GM18502 (cell line): ENCODE results near the gene BTG4.

Experiments used
- ATAC-seq: cut with Tn5 transposase; IDR thresholded peaks from one replicate; pipeline ENCODE4 v1.9.1; 2021; ENCODE audit warnings: mild to moderate bottlenecking; ENCODE audit not compliant: unreplicated experiment, poor library complexity

BTG4 gene

DNA sequence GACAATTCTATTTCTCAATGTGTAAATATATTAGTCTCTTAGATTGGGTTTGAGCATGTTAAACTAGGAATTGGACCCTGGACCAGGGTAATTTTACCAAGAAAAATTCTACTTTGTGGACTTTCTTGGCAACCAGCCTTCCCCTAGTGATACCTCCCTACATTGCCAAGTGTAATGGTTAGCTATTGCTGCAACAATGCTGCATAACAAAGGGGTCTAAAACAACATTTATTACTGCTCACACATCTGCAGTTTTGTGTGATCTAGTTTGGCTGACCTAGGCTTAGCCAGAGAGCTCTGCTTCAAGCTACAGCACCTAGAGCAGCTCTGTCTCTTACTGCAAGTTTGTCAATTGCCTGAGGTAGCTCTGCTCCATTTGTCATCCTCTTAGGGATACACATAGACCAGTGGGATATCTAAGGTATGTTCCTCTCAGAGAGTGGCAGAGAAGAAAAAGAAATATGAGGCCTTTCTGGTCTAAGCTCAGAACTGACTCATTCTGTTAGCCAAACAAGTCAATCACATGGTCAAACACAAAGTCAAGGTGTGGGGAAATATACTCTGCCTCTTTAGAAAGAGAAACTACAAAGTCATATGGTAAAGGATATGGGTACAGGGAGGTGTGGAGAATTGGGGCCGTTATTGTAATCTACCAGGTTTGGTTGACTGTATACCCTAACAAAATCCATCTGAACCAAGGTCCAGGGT is 26.4 kb upstream of the BTG4 start:
- ATAC-seq: no peak

DNA sequence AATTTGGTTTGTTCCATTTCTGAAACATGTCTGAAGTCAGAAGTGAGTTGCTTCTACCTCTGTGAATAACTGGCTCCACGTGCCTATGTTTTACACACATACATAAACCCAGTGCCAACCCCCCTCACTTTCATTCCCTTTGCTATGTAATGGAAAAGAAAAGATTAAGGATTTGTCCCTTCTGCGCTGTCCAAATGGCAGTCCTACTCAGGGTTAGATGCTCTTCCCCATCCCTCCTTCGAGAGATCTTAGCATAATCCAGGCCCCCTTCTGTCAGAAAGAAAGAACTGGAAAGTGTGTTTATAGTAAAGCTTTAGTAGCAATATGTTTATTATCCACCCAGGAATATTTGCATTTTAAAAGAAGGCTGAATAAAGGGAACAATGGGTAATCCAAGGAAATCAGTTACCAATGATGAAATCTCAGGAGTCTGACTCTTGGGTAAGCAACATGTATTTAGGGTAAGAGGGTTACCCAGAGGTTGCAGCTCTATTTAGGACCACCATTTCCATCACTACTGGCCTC is 25.2 kb upstream of the BTG4 start:
- ATAC-seq: no peak

DNA sequence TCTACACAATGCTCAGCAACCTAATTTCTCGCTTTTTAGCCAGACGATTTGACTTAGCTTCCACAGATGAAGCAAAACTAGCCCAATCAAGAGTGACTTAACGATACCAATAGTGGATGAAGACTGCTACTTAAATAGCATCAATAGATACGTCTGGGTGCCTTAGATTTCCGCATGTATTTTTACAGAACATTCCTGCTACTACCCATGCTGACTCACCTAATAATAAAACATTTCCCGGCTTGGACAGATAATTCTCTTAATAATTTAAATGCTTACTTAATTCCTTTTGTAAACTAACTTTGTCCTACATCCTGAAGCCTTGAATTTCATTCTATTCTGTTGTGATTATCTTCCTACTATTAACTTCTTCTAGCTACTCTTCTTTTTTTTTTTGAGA is 23.1 kb upstream of the BTG4 start:
- no peak for ATAC-seq

DNA sequence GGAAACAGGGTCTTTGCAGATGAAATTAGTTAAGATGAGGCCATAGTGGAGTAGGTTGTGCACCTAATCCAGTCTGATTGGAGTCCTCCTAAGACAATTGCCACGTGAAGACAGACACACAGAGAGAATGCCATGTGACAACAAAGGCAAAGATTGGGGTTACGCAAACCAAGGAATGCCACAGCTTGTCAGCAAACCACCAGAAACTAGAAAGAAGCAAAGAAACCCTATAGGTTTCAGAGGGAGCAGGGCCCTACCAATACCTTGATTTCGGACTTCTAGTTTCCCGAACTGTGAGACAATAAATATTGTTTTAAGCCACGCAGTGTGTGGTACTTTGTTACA is 20.2 kb upstream of the BTG4 start:
- ATAC-seq: no peak

DNA sequence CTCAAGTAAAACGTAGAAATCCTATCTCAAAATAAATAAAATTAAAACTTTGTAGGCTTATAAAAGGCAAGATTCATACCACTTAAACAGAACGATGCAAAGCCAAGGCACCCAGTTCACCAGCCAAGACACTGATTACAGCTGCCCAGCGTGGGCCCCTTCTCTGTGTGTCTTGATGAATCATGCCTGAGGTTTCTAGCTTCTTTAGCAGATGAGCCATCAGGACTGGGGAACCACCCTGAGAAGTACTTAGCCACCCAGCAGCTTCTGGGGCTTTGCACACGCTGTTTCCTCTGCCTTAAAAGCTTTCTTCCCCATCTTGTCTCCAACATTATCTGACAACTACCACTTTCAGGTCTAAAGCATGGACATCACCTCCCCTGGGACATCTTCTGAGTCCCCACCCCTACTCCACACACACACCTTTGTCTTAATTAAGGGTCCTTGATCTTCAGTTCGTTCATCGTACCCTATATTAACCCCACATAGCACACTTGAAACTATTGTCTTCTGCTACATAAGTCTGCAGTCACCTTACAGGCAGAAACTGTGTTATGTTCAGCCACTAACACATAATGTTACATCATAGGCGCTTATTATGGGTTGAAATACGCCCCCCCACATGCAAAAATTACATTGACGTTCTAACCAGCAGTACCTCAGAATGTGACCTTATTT is 19.6 kb upstream of the BTG4 start:
- peak; percentile 66 for ATAC-seq

DNA sequence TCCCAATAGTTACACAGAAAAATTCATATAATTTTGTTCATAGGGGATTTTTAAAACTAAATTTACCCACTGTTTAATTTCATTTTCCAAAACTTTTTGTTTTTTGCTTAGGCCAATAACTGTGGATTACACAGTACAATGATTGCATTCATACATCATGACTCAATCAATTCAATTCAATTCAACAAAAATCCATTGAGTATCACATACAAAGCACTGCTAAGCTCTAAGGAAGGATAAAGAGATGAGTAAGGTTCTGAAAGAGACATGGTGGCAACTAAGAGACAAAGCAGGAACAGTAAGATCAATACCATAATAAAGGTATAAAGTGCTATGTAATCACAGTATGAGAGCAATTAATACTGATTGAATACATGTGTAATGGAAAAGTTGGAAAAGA is 18.9 kb upstream of the BTG4 start:
- no peak for ATAC-seq

DNA sequence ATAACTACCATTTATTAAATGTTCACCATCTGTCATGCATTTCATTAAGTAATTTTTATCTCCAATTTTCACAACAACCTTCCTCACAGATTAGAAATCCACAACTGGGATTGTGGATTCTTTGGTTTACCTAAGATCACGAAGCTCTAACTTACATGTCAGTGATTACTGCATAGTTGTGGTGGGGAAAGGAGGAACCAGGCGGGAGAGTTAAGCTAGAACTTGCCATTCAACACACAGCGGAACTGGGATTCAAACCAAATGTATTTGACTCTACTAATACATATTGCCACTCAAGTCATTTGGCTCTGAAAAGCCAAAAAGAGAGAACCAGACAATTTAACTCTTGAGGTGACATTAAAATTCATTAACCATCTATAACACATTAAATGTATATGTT is 17.9 kb upstream of the BTG4 start:
- no peak for ATAC-seq

DNA sequence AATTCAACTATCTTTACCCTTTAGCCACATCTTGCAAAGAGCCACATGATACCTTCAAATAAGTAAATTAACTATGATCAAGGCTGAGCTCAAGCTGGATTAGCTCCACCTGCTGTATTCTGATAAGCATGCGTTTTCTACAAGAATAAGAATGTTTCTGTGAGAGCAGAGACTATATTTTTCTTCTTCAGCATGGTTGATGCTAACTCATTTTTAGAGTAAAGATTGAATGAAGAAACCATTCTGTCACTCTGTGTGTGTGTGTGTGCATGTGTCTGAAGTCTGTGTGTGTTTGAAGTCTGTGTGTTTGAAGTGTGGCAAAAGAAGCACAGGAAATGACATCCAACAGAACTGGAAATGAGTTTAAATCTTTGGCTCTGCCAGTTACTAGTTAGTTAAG is 16.4 kb upstream of the BTG4 start:
- ATAC-seq: no peak

DNA sequence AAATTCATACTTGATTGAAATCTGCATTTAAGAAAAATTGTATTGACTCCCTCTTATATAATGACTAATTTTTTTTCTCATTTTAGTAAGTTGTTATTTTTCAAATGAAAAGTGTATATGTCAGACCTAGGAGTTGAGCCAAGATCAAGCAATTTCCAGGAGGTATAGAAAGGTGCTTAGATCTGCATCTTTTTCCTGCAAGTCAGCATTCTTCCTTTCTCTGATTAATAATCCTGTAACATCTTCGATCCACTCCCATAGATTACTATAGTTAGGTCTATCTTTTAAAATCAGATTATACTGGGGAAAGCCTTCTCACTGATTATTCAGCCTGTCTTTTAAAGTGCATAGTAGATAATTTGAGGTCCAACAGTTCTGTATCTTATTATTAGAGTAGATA is 15.1 kb upstream of the BTG4 start:
- ATAC-seq: no peak

DNA sequence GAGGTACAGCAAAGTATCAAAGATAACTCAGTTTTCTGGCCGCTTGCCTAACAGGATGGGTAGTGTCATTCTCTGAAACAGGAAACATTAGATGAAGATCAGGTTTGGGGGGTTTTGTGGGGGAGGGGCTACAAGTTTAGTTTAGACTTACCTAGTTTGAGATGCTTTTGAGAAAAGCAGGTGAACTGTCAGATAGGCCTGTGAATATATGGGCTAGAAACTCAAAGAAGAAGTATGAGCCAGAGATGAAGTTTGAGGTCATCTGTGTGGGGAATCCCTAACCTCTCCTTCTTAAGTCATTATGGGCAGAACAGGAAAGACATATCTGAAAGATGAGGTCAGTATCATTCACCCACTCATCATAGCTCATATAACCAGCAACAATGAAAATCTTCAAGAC is 14.3 kb upstream of the BTG4 start:
- ATAC-seq: no peak

DNA sequence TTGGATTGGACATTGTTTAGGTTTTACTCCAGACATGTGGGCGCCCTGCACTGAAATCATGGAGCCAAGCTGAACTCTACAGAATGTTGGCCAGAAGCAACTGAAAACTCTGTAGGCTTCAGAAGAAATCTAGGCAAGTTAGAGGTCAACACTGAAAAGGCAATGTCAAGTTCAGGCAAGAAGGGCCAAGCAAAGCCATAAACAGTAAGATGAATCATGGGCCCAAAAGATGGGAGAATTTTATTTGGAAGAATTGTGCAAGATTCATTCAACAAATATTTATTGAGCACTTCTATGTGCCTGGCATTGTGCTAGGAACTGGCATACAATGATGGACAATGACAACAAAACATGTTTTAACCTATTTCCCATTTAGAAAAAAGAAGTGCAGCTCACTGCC is 13.3 kb upstream of the BTG4 start:
- no peak for ATAC-seq

DNA sequence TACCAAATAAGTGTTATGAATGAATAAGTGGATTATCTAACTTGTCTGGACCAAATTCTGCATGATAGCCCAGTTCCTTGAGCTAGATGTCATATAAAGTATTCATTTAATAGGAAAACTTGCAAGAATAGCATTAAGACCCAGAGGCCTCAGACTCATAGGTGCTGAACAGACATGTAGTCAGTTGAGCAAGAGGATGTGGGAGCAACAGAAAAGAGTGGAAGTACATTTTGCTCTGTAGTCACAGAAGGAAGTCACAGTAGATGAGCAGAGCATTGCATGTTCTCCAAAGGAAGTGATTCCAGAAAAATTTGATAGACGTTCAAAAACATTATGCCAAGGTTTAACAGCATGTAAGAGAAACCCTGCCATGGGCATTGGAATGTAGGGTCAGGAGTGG is 11.9 kb upstream of the BTG4 start:
- no peak for ATAC-seq

DNA sequence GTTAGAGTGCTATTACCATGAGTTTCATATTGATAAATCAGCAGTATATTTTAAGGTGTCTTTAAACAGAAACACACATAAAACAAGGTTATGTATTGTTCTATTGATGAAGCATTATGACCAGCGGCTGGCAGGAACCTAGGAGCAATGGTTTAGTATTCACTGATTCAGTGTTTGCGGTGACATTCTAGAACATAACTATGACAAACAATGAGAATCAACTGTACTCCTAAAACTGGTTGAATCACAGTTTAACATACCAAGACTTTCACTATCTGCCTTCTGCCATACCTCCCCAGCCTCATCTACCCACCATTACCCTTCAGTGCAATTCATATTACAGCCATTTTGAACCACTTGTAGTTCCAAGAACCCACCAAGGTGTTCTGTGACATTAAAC is 11.2 kb upstream of the BTG4 start:
- no peak for ATAC-seq

DNA sequence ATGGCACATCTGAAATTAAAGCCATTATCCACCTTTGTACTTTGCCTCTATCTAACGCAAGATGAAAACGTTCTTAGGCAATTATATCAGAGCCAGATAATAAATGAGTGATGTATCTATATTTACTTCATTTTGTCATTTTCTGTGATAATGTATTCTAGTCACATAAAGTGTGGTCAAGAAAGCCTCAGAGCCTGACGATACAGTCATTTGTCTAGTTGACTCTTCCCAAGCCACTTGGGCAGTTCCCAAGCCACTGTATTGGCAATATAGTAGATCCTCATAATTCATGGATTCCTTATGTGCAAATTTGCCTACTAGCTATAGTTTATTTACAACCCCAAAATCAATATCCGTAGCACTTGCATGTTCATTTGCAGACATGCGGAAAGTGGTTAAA is 10.2 kb upstream of the BTG4 start:
- ATAC-seq: no peak

DNA sequence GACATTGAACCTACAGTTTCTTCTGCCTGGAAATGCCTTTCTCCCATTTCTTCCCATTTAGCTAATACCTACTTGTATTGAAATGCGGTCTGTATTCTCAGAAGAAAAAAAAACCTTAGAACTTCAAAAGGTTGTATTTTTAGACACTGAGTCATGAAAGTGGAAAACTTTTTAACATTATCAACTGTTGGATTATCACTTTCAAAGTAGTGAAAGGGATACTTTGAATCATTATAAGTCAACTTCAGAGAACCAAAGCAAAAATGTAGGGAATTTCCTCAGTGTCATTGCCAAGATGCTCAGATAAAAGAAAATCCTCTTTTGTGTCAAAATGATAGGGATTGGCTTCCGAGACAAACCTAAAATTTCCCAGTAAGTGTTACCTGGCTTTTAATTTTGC is 8.9 kb upstream of the BTG4 start:
- no peak for ATAC-seq

DNA sequence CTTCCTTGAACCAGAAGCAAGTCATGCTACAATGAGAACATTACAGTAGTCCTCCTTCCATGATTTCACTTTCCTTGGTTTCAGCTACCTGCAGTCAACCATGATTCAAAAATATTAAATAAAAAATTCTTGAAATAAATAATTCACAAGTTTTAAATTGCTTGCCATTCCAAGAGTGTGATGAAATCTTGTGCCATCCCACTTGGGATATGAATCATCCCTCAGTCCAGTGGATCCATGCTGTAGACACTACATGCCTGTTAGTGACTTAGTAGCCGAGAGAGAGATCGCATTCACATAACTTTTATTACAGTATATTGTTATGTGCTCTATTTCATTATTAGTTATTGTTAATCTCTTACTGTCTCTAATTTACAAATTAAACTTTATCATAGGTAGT is 8.4 kb upstream of the BTG4 start:
- no peak for ATAC-seq

DNA sequence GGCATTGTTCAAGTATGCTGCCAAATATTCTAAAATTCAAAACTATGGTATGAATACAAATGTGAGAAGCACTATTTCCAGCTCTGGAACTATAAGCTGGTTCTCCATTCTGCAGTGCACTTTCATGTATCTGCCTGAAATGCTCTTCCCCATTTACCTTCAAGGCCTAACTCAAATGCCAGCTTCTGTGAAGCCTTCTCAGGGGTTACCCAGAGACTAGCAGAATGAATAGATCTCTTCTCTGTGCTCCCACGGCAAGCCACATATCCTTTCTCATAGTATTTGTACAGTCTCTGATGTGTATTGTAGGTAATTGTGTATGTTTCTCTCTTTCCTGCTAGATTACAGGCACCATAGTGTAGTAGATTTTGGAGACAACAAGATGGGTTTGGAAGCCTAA is 6.5 kb upstream of the BTG4 start:
- no peak for ATAC-seq

DNA sequence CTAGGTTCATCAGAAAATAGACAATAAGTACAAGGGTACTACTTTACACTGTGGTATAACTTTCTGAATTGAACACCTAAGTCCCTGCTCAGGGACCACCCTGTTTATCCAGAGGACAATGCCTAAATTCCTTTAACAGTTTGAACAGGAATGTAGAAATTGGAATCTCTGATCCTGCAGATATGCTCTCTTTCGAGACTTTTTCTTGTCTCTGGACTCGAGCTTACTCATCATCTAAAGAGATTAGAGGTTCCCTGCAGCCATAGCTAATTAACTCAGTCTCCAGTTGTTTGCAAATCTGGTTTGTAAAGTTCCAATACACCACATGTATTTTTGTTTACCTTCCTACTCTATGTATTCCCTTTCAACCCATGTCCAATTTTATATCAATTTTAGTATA is 3.4 kb upstream of the BTG4 start:
- ATAC-seq: no peak

DNA sequence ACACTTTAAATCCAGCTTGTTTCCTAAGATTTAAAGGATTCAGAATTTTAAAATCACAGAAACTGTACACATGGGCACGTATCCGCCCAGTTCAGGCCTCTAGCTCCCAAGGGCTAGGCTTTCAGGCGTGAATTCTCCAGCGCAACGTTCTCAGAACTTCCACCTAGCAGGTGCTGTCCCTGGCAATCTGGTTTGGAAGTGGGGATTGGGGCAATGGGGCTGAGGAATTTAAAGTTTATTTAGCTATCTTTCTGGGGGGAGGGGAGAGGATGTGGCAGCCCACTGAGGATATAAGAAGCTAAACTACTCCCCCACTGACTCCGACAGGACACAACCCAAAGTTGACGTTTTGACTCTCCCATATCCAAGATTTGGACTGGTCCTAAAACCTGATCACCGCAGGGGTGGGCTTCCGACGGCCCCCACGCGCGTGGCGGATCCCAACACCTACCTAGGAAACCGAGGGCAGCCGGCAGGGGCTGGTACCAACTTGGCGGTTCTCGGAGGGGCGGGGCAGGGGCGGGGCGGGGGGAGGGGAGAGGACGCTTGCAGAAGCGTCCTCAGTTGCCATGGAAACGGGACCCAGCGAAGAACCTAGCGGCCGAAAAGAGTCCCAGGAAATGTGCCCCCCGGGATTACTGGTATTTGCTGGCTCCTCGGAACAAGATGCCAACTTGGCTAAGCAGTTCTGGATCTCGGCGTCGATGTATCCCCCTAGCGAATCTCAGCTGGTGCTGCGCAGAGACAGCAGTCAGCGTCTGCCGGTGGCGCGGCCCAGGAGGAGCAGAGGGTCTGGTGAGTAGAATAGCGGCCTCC is 2.2 kb upstream of the BTG4 start, which contains the start of gene HOATZ:
HOATZ (plus strand) TSS at position 563 of the 816 bp plus-strand sequence; CDS start at position 570, 7 bp downstream.
- ATAC-seq: no peak

DNA sequence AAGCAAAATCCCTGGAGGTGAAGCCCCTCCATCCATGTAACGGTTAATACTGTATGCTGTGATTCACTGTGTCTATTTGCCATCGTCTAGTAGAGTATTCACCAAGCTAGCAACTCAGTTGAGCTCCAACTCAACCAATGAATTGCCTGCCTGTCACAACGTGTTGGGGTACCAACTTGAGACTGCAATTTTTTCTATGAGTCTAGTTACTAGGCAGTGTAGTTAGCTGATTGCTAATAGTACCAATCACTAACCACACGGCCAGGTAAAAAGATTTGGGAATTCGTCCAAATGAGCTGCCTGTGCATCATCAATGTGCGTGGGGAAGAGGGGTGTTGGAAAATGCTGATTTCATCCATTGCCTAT is 1.0 kb upstream of the BTG4 start:
- ATAC-seq: no peak

DNA sequence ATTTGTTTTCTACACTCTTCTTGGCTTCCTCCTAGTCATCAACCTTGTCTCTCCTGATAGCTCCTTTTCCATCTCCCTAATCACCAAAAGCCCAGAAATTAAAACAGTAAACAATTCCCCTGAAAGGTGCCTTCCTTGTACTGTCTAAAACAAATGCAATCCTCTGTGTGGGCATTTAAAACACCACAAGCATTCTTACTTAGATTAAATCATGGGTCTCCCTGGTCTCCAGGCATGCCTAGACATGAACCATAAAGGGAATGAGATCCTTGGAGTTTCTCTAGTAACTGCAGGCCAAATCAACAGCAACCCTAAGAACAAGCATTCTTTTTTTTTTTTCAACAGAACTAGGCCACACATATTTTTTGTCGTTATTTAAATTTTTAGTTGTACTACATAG is 1.9 kb downstream of the BTG4 start:
- ATAC-seq: no peak
